ENCODE results near the gene CBX7. TPM values are rescaled to one million over a fixed set of nuclear protein-coding genes. Genes with fewer than 3 reads are reported as not detected.

CBX7 gene
- total RNA-seq, 1 donor from 2014 or later, result 4.7 TPM

DNA sequence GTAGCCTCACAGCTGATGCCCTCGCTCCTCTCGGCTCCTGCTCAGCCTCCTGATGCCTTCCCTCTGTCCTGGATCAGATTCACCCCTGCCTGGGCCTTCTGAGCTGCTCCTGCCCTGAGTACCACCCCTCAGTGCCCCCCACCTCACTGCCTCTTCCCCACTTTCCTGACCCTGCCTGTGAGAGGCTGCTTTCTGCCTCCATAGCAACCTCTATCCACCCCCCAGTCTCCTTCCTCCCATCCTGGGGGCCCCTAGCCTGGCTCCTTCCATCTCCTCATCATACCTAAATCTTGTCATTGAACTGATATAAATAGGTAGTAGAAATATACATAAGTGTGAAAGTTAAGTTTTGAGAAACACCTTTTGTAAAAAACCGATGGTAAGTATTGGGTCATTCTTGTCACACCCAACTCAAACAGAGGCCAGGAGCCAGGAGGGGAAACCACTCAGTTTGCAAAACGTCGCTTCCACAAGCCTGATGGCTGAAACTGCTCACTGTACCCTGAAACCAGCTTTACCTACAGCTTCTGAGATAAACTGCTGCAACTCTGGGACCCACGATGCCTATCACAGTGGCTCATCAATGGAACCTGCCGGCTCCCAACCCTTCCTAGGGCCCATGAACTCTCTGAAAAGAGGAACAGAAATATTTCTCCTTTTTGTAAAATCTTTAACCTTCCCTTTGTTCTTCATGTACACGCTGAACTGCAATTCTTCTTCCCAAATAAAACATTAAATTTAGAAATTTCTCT lies 60.2 kb downstream of the CBX7 start:
- no peaks in the 10 kb centered on the region for H3K9me3 ChIP-seq (ENCODE audit: control insufficient read depth in 3 of 3, low read length in 3 of 3)
- no peak overlapping the region for H3K27ac ChIP-seq (ENCODE audit: low read depth, low read length)
- peaks cover 5 to 30% (median 26%) of the 10 kb centered on the region in 3 donors for H3K27me3 ChIP-seq (ENCODE audit: control insufficient read depth in 3 of 3, insufficient read depth in 3 of 3, low read length in 3 of 3)
- H3K9ac ChIP-seq (ENCODE audit: low read depth in 1 of 3, low read length in 3 of 3), result no peak overlapping the region
- no peak overlapping the region for H3K4me3 ChIP-seq (ENCODE audit: low read length in 3 of 3)
- peaks cover 0 to 9% (median 4%) of the 10 kb centered on the region in 3 donors for H3K4me1 ChIP-seq (ENCODE audit: control insufficient read depth in 3 of 3, insufficient read depth in 3 of 3, low read length in 3 of 3)
- no peaks in the 10 kb centered on the region for H3K36me3 ChIP-seq (ENCODE audit: control insufficient read depth in 3 of 3, insufficient read depth in 3 of 3, low read length in 3 of 3)

DNA sequence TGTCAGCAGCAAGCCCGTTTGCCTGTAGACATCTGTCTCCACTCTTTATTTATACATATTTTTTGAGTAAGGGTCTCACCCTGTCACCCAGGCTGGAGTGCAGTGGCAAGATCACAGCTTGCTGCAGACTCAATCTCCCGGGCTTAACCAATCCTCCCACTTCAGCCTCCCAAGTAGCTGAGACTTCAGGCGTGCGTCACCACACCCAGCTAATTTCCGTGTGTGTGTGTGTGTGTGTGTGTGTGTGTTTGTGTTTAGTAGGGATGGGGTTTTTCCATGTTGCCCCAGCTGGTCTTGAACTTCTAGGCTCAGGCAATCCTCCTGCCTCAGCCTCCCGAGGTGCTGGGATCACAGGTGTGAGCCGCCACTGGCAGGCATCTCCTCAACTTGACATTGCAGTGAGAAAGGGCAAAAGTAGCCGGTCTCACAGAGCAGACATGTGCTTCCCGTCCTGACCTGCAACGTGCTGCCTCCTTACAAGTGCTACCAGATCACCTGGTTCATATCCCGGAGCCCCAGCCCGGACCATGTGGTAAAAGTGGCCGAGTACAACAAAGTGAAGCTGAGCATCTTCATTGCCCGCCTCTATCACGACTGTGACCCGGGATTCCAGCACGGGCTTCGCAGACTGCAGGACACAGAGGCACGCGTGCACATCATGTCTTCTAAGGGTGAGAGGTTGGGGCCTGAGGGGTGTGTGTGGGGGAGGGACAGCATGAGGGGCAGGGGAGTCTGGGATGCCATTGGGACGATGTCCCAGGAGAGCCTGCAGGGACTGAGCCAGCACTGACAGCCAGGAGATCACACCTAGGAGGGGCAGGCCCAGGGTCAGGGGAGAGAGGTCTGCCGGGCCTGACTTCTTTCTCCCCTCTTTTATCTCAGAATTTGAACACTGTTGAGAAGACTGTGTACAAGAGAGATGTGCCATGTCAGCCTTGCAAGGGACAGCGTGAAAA lies 61.1 kb downstream of the CBX7 start:
- Histone ChIP-seq H3K4me3 (ENCODE audit: low read length in 3 of 3) (no peak overlapping the region), H3K9ac (ENCODE audit: low read depth in 1 of 3, low read length in 3 of 3) (no peak overlapping the region), H3K36me3 (ENCODE audit: control insufficient read depth in 3 of 3, insufficient read depth in 3 of 3, low read length in 3 of 3) (no peaks in the 10 kb centered on the region), H3K27me3 (ENCODE audit: control insufficient read depth in 3 of 3, insufficient read depth in 3 of 3, low read length in 3 of 3) (peaks cover 5 to 30% (median 26%) of the 10 kb centered on the region in 3 donors), H3K4me1 (ENCODE audit: control insufficient read depth in 3 of 3, insufficient read depth in 3 of 3, low read length in 3 of 3) (peaks cover 0 to 4% (median 4%) of the 10 kb centered on the region in 3 donors), H3K27ac (ENCODE audit: low read depth, low read length) (no peak overlapping the region), H3K9me3 (ENCODE audit: control insufficient read depth in 3 of 3, low read length in 3 of 3) (no peaks in the 10 kb centered on the region)

DNA sequence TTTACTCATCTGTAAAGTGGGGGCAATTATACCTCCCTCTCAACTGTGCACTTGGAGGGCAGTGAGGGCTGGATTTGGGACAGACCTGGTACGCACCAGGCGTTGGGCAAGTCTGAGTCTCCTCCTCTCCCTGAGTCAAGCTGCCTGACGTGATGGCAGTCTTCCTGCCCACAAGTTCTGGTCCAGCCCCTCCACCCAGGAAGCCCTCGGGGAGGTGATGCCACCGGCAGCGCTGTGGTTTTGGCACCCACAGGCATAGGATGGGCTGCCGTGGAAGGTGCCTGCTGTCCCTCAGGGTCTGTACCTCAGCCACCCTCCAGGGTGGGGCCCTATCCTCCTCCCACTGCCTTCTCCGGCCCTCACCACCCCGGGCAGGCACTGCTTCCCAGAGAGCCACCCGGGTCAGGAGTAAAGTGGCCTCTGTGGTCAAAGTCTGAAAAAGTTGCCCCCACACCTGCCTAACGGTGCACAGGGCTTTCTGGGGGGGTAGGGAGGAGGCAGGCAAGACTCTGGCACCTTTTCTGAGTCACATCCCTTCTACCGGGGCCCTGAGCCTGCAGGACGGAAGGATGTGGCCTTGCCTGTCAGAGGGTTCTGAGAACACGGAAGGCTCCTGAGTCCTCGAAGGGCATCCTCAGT lies 61.9 kb downstream of the CBX7 start:
- Histone ChIP-seq H3K36me3 (ENCODE audit: control insufficient read depth in 3 of 3, insufficient read depth in 3 of 3, low read length in 3 of 3) (no peaks in the 10 kb centered on the region), H3K27me3 (ENCODE audit: control insufficient read depth in 3 of 3, insufficient read depth in 3 of 3, low read length in 3 of 3) (peaks cover 5 to 30% (median 26%) of the 10 kb centered on the region in 3 donors), H3K9me3 (ENCODE audit: control insufficient read depth in 3 of 3, low read length in 3 of 3) (no peaks in the 10 kb centered on the region), H3K9ac (ENCODE audit: low read depth in 1 of 3, low read length in 3 of 3) (no peak overlapping the region), H3K4me3 (ENCODE audit: low read length in 3 of 3) (no peak overlapping the region), H3K27ac (ENCODE audit: low read depth, low read length) (no peak overlapping the region), H3K4me1 (ENCODE audit: control insufficient read depth in 3 of 3, insufficient read depth in 3 of 3, low read length in 3 of 3) (peaks cover 0 to 4% (median 4%) of the 10 kb centered on the region in 3 donors)

DNA sequence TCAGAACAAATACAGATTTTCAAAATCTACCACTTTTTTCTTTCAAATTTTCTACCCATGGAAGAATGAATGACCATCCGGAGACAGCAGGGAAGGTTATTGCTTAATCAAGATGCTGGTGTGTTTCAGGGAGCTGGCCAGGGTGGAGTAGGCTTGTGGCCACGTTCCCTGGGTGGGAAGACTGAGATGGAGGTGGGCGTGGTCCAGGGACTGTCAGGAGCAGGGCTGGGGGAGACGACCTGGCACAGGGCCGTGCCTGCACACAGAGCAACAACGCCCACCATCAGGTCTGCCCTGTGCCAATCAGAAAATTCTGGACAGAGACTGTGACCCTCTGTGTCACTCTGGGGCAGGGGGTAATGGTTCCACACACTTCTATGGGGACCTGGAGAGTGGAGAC lies 62.6 kb downstream of the CBX7 start:
- H3K27me3 ChIP-seq (ENCODE audit: control insufficient read depth in 3 of 3, insufficient read depth in 3 of 3, low read length in 3 of 3), result peaks cover 5 to 26% (median 25%) of the 10 kb centered on the region in 3 donors
- H3K36me3 ChIP-seq (ENCODE audit: control insufficient read depth in 3 of 3, insufficient read depth in 3 of 3, low read length in 3 of 3), result no peaks in the 10 kb centered on the region

DNA sequence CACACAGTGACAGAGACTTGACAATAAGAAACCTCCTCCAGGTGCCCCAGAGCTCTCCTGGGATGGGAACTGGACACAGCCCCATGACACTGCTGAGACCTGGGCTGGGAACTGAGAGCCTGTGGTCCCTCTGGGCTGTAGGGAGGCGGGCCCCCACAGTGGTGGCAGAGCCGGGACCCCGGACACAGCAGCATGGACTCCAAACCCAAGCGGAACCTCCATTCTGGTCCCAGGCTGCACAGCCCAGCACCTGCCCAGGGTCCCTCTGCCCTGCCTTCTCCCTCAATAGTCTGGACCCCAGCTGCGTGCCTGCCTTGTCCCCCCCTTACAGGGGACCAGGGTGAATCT lies 63.8 kb downstream of the CBX7 start:
- no peak overlapping the region for H3K9ac ChIP-seq (ENCODE audit: low read depth in 1 of 3, low read length in 3 of 3)
- no peak overlapping the region for H3K27ac ChIP-seq (ENCODE audit: low read depth, low read length)
- no peaks in the 10 kb centered on the region for H3K36me3 ChIP-seq (ENCODE audit: control insufficient read depth in 3 of 3, insufficient read depth in 3 of 3, low read length in 3 of 3)
- H3K27me3 ChIP-seq (ENCODE audit: control insufficient read depth in 3 of 3, insufficient read depth in 3 of 3, low read length in 3 of 3), result peaks cover 5 to 27% (median 26%) of the 10 kb centered on the region in 3 donors
- H3K9me3 ChIP-seq (ENCODE audit: control insufficient read depth in 3 of 3, low read length in 3 of 3), result no peaks in the 10 kb centered on the region
- H3K4me1 ChIP-seq (ENCODE audit: control insufficient read depth in 3 of 3, insufficient read depth in 3 of 3, low read length in 3 of 3), result peaks cover 0 to 4% (median 4%) of the 10 kb centered on the region in 3 donors
- no peak overlapping the region for H3K4me3 ChIP-seq (ENCODE audit: low read length in 3 of 3)

More for the DNA sequence above, 62.6 kb downstream of the CBX7 start:
- H3K27ac ChIP-seq (ENCODE audit: low read depth, low read length), result no peak overlapping the region
- H3K4me3 ChIP-seq (ENCODE audit: low read length in 3 of 3), result no peak overlapping the region
- H3K4me1 ChIP-seq (ENCODE audit: control insufficient read depth in 3 of 3, insufficient read depth in 3 of 3, low read length in 3 of 3), result peaks cover 0 to 4% (median 4%) of the 10 kb centered on the region in 3 donors
- no peaks in the 10 kb centered on the region for H3K9me3 ChIP-seq (ENCODE audit: control insufficient read depth in 3 of 3, low read length in 3 of 3)
- no peak overlapping the region for H3K9ac ChIP-seq (ENCODE audit: low read depth in 1 of 3, low read length in 3 of 3)

DNA sequence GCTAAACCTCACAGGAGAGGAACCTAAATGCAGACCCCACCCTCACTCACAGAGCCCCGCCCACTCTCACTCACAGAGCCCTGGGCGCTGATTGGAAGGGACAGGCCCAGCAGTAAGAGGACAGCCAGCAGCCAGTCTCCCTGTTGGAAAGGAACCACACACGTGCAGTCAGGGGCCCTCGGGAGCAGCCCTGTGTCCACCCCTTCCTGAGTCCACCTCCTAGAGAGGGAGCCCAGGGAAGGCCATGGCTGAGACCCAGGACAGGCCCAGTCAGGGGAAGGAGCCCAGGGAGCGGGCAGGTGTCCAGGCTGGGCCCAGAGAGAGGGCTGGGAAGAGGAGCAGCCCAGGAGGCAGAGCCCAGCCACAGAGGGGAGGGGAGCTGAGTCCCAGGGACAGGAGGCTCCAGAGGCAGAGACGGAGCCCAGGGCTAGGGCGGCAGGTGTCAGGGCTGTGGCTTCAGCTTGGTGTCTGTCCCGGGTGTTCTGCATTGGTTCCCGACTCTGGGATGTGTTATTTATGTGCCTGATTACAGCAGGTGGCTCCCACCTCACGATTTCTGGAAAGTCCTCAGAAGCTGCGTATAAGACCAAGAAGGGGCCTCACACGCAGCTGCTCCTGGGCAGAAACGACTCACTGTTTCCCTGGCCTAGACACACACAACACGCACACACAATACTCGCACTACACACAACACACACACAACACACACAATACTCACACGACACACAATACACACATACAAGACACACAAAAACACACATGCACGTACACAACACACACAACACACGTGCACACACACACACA lies 64.4 kb downstream of the CBX7 start:
- no peak overlapping the region for H3K9ac ChIP-seq (ENCODE audit: low read depth in 1 of 3, low read length in 3 of 3)
- H3K36me3 ChIP-seq (ENCODE audit: control insufficient read depth in 3 of 3, insufficient read depth in 3 of 3, low read length in 3 of 3), result no peaks in the 10 kb centered on the region
- peaks cover 5 to 27% (median 26%) of the 10 kb centered on the region in 3 donors for H3K27me3 ChIP-seq (ENCODE audit: control insufficient read depth in 3 of 3, insufficient read depth in 3 of 3, low read length in 3 of 3)
- H3K4me1 ChIP-seq (ENCODE audit: control insufficient read depth in 3 of 3, insufficient read depth in 3 of 3, low read length in 3 of 3), result peaks cover 0 to 4% (median 4%) of the 10 kb centered on the region in 3 donors
- H3K9me3 ChIP-seq (ENCODE audit: control insufficient read depth in 3 of 3, low read length in 3 of 3), result no peaks in the 10 kb centered on the region
- H3K27ac ChIP-seq (ENCODE audit: low read depth, low read length), result no peak overlapping the region
- no peak overlapping the region for H3K4me3 ChIP-seq (ENCODE audit: low read length in 3 of 3)

DNA sequence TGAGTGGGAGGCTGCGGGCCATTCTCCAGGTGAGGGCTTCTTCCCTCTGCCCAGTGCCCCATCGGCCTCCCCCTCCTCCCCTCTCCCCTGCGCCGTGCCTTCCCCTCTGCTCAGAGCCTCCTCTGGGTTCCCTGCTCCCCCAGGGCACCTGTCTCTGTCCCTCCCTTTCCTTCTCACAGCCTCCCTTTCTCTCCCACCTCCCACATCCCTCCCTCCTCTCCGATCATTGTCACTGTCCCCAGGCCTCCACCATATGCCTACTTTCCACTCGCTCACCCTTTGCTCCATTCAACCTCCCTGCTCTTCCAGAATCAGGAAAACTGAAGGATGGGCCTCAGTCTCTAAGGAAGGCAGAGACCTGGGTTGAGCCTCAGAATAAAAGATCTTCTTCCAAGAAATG lies 65.4 kb downstream of the CBX7 start:
- Histone ChIP-seq H3K27ac (ENCODE audit: low read depth, low read length) (no peak overlapping the region), H3K27me3 (ENCODE audit: control insufficient read depth in 3 of 3, insufficient read depth in 3 of 3, low read length in 3 of 3) (peaks cover 5 to 25% (median 25%) of the 10 kb centered on the region in 3 donors), H3K36me3 (ENCODE audit: control insufficient read depth in 3 of 3, insufficient read depth in 3 of 3, low read length in 3 of 3) (no peaks in the 10 kb centered on the region), H3K4me3 (ENCODE audit: low read length in 3 of 3) (no peak overlapping the region), H3K9ac (ENCODE audit: low read depth in 1 of 3, low read length in 3 of 3) (no peak overlapping the region), H3K9me3 (ENCODE audit: control insufficient read depth in 3 of 3, low read length in 3 of 3) (no peaks in the 10 kb centered on the region), H3K4me1 (ENCODE audit: control insufficient read depth in 3 of 3, insufficient read depth in 3 of 3, low read length in 3 of 3) (peaks cover 0 to 4% (median 4%) of the 10 kb centered on the region in 3 donors)

DNA sequence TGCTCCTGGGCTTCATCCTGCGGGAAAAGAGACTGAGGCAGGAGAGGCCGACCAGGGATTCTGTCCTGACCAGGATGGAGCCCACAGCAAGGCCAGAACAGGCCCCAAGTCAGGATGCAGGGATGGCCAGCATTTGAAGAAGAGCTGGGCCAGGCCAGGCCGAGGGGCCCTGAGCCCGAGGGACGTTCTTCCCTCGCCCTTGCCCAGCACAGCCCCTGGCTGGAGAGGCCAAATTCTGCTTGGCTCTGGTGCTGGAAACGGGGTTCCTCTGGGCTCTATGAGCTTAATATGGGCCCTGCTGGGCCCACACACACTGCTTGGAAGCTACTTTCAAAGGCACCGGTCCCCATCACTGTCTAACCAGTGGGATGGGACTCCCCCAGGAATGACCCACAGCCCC lies 67.8 kb downstream of the CBX7 start:
- Histone ChIP-seq H3K4me3 (ENCODE audit: low read length in 3 of 3) (no peak overlapping the region), H3K27me3 (ENCODE audit: control insufficient read depth in 3 of 3, insufficient read depth in 3 of 3, low read length in 3 of 3) (peaks cover 0 to 10% (median 3%) of the 10 kb centered on the region in 3 donors), H3K9me3 (ENCODE audit: control insufficient read depth in 3 of 3, low read length in 3 of 3) (no peaks in the 10 kb centered on the region), H3K9ac (ENCODE audit: low read depth in 1 of 3, low read length in 3 of 3) (no peak overlapping the region), H3K36me3 (ENCODE audit: control insufficient read depth in 3 of 3, insufficient read depth in 3 of 3, low read length in 3 of 3) (no peaks in the 10 kb centered on the region), H3K27ac (ENCODE audit: low read depth, low read length) (no peak overlapping the region), H3K4me1 (ENCODE audit: control insufficient read depth in 3 of 3, insufficient read depth in 3 of 3, low read length in 3 of 3) (peaks cover 0 to 4% (median 4%) of the 10 kb centered on the region in 3 donors)
